HG03039 (cell line): ENCODE measurements around the gene PEPD.

Experiments used
- ATAC-seq: cut with Tn5 transposase; IDR thresholded peaks from one replicate; pipeline ENCODE4 v1.9.1; 2021; ENCODE audit warnings: mild to moderate bottlenecking, moderate library complexity; ENCODE audit not compliant: unreplicated experiment

PEPD gene

DNA sequence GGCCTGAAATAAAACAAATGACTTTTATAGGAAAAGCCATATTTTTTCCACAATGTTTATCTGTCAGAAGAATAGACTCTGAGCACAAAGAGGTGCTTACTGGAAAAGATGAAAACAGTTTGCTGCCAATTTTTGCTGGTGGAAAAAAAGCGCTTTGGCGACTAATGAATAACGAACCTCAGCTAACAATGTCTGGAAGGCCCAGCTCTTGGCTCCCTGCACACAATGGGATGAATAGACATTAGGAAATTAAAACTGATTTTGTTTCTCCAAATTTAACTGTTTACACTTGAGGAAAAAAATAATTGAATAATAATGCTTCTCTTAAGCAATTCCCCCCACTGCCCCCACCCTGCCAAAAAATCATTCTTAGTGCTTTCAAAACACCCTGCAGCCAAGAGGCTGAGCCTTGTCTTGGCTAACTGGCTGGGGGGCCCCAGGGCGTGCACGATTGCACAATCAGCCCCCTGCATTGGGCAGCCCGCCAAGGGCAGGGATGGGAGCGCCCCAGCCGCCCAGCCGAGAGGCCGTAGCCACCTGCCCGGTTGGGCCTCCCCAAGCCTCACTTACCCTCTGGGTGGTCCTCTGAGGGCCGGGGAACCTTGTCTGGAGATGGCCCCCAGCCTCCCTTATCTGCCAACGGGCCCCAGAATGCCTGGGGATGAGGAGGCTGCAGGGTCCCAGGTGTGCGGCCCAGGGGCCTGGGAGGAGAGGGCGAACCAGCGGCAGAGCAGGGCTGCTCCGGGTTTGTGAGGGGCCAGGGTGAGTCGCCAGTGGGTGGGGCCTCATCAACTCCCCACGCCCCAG, 131.3 kb downstream of the PEPD start:
- no peak for ATAC-seq

DNA sequence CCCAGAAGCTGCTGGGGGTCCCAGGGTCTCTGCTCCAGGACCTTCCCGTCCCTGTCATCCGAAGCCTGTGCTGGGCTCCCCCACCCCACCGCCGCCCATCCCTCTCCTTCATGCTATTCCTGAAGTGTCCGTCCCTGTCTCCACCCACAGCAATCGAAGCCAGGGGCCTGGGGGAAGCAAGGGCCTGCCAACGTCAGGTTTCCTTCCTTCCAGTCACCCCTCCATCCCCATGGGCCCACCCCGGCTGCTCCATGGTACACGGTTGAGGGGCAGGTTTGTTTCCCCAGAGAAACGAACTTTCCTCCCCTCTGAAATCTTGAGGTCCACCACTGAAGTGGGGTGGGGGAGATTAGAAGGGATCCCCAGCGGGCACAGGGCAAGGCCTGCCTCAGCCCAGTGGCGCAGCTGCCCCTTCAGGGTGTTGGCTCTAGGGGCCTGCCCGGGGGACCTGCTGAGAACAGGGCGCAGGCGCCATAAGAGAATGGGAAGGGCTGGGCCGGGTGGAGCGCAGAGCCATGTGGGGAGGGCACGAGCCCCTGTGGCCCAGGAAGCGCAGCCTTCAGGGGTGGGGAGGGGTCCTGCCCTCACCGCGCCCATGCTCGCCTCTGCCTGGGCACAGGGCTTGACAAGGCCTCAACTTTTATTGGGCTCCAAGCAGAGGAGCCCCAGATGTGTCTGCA, 132.0 kb downstream of the PEPD start:
- no peak for ATAC-seq

DNA sequence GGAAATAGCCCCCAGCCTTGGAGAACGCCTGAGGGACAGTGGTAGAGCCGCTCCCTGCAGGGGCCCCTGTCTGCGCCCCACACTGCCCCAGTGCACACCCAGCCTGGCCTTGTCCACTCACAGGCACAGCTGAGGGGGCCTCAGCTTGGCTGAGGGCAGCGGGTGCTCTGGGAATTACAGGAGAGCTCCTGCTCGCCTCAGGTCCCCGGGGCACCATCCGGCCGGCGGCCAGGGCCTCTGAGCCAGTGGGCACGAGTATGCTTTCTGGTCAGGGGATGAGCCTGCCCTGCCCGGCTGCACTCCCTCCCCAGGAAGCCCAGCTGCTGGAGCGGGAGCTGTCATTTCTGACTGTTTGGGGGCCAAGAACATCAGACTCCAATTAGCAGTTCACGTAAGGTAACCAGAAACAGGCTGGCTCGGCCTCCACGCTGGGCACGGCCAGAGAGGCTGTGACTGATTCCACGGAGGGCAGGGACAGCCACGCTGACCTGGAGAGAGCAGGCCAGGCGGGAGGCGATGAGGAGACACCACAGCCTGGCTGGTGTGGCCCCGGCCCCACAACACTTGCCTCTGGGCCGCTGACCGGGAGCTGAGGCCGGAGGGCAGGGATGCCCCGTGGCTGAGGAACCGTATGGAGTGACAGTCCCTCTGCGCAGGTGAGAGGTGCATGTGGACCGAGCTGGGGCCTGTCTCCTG, 132.7 kb downstream of the PEPD start:
- ATAC-seq: no peak

- ATAC-seq: no peak
Measured at GRCh38 chr19:33388231-33388724, 133.3 kb downstream of the PEPD start.

GRCh38 chr19:33387351-33388230, 134.0 kb downstream of the PEPD start:
- no peak for ATAC-seq

DNA sequence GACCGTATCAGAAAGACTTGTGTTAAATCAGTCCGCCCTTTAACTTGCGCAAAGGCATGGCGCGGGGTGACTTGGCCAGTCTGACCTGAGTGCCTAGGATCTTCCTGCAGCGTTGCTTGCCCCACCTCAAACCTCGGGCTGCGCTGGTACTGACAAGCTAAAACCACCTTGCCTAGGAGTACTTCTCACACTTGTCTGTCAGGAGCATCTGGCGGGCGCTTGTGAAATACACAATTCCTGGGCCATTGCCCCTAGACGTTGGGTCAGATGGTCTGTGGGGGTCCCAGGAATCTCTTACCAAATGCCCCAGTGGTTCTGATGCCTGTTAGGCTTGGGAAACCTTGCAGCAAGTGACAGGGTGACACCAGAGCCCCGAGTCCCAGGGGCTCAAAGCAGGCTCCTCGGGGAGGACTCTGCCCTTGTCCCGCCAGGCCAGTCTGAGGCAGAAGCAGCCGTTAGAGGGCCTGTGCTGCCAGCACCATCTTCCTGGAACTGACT, 135.2 kb downstream of the PEPD start:
- ATAC-seq: no peak

- no peak for ATAC-seq
Measured at GRCh38 chr19:33385956-33386355, 135.6 kb downstream of the PEPD start.

- ATAC-seq: no peak
Measured at GRCh38 chr19:33384983-33385382, 136.6 kb downstream of the PEPD start.

DNA sequence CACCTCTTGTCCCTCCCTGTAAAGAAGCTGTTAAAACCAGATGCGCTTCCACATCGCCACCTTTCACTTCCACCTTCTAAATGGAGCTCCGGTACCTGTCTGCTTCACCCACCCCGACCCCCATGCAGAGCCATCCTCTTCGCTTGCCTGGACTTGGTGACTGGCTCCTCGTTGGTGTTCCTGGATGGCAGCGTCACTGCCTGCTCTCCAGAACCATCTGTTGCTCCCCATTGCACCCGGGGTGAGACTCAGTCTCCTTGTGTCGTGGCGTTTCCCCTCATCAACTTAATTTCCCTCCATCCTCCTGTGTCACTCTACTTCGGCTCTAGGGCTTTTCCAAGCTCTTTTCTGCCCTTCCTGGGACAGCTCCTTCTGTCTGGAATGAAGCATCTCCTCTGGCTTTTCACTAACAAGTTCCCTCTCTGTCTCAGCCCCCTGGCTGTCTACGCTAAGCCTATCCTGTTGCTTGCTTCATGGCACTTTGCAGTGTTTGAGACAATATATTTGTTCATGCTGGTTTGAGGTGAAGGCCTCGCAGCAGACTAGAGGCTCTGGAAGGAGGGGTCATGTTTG, 137.8 kb downstream of the PEPD start:
- no peak for ATAC-seq

GRCh38 chr19:33382982-33383381, 138.6 kb downstream of the PEPD start:
- ATAC-seq: no peak

- ATAC-seq: no peak
Measured at GRCh38 chr19:33382006-33382405, 139.6 kb downstream of the PEPD start.

GRCh38 chr19:33381101-33381500, 140.5 kb downstream of the PEPD start:
- no peak for ATAC-seq

DNA sequence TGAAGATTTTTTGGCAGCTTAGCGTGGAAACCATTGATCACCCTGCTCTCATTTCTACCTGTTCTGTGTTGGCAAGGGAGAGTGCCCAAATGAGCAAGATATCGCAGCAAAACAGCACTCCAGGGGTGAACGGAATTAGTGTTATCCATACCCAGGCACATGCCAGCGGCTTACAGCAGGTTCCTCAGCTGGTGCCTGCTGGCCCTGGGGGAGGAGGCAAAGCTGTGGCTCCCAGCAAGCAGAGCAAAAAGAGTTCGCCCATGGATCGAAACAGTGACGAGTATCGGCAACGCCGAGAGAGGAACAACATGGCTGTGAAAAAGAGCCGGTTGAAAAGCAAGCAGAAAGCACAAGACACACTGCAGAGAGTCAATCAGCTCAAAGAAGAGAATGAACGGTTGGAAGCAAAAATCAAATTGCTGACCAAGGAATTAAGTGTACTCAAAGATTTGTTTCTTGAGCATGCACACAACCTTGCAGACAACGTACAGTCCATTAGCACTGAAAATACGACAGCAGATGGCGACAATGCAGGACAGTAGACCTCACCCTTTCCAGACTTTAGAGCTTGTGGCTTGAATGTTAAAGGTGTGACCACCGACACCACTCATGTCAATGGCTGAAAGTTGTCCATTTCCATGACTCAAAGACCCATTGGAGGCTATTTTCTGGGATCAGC, 142.3 kb downstream of the PEPD start:
- ATAC-seq: no peak

- ATAC-seq: no peak
Measured at GRCh38 chr19:33377586-33378475, 143.8 kb downstream of the PEPD start.

DNA sequence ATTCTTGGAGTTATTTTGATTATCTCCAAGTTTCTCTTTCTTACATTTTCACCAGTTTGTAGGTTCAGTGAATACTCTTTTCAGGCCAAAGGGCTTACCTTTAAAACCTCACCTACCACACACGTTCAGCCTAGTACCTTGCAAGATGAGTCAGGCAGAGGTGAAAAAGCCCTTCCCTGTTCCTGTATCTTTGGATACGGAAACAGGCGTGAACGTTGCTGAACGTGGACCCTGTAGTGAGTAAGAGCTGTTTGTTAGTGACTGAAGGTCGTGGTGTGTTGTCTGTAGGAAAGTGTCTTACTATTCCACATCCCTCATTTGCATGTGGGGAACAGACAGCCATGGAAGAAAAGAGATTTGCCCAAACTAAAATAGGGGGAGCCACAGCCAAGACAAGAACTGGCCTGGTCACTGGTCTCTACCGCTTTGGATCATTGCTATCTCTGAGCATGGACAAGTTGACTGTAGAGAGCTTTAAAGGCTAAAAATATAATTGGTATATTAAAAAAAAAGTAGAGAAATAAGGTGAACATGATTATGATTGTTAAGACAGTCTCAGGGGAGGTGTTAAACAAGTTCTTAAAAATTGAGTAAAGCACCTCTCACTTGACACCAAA, 144.5 kb downstream of the PEPD start:
- no peak for ATAC-seq

DNA sequence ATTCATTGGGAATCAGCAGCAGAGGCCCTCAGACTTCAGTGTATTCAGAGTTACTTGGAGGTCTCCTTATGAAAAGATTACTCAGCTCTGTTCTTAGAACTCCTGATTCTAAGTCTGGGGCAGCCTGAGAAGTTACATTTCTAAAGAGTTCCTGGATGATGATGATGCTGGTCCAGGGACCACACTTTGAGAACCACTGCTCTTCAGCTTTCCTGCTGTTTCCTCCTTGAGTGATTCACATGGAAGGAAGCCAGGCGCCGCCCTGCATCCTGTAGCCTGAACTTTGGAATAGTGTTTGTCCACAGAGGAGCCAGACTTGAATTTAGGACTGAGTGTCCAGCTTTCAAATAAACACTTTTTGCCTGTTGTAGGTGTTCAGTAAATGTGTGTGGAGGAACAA, 145.2 kb downstream of the PEPD start:
- no peak for ATAC-seq

DNA sequence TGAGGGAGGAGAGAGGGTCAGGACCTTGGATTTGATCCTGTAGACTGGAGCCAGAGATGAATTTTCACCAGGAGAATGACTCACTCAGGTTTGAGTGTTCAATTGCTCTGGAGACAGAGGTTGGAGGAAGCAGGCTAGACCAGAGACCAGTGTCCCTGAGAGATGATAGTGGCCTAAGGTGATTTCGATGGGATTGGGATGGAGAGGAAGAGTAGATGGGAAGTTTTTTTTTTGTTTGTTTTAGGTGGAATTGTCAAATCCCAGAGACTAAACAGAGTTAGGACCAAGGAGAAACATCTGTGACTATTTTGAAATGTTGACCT, 145.8 kb downstream of the PEPD start:
- ATAC-seq: no peak

- no peak for ATAC-seq
Measured at GRCh38 chr19:33375156-33375836, 146.3 kb downstream of the PEPD start.
